NCI-H226 (cell line): ENCODE measurements around the gene SLF2.
A peak's percentile ranks its signal among the peaks of the same experiment; 100 is the strongest.
"Not testable (repeated sequence)": the region's sequence is repeated elsewhere in the genome, so short reads cannot be mapped to it uniquely, and the experiment has no call there.

Experiments used
- DNase-seq: peaks from one replicate; pipeline ENCODE4 v3.0.0-alpha.2; 2015

Gene SLF2

GRCh38 chr10:100878291-100878910 lies 34.4 kb upstream of the SLF2 start:
- DNase-seq: peak; percentile 42

- no peak for DNase-seq
Measured at GRCh38 chr10:100879741-100880360, 32.9 kb upstream of the SLF2 start.

GRCh38 chr10:100881556-100882213 lies 31.1 kb upstream of the SLF2 start:
- DNase-seq: no peak

GRCh38 chr10:100882252-100882651 lies 30.5 kb upstream of the SLF2 start:
- no peak for DNase-seq

- DNase-seq: no peak
Measured at GRCh38 chr10:100882671-100883311, 30.0 kb upstream of the SLF2 start.

- no peak for DNase-seq
Measured at GRCh38 chr10:100883312-100883821, 29.4 kb upstream of the SLF2 start.

- DNase-seq: not testable (repeated sequence)
Measured at GRCh38 chr10:100885611-100886010, 27.2 kb upstream of the SLF2 start.

- no peak for DNase-seq
Measured at GRCh38 chr10:100886091-100886490, 26.7 kb upstream of the SLF2 start.

- no peak for DNase-seq
Measured at GRCh38 chr10:100886521-100886920, 26.2 kb upstream of the SLF2 start.

- no peak for DNase-seq
Measured at GRCh38 chr10:100886963-100887362, 25.8 kb upstream of the SLF2 start.

GRCh38 chr10:100887761-100888296 lies 24.9 kb upstream of the SLF2 start:
- DNase-seq: no peak

- no peak for DNase-seq
Measured at GRCh38 chr10:100888957-100889356, 23.8 kb upstream of the SLF2 start.

GRCh38 chr10:100889546-100889945 lies 23.2 kb upstream of the SLF2 start:
- no peak for DNase-seq

- DNase-seq: no peak
Measured at GRCh38 chr10:100890141-100890672, 22.6 kb upstream of the SLF2 start.

GRCh38 chr10:100890673-100891317 lies 22.0 kb upstream of the SLF2 start:
- peak; percentile 56 for DNase-seq

- no peak for DNase-seq
Measured at GRCh38 chr10:100894033-100894432, 18.7 kb upstream of the SLF2 start.

- DNase-seq: no peak
Measured at GRCh38 chr10:100894589-100895294, 18.0 kb upstream of the SLF2 start.

GRCh38 chr10:100895346-100895745 lies 17.4 kb upstream of the SLF2 start:
- DNase-seq: no peak

- DNase-seq: no peak
Measured at GRCh38 chr10:100895896-100896295, 16.9 kb upstream of the SLF2 start.

- no peak for DNase-seq
Measured at GRCh38 chr10:100896876-100897461, 15.8 kb upstream of the SLF2 start.

GRCh38 chr10:100897976-100898375 lies 14.8 kb upstream of the SLF2 start:
- no peak for DNase-seq

- DNase-seq: no peak
Measured at GRCh38 chr10:100899171-100899570, 13.6 kb upstream of the SLF2 start.
